Suprapubic skin (tissue), 3 donors: Measurements from ENCODE around the gene PCDHA1.

Experiments used
- CTCF ChIP-seq, 2 donors: fragments of 200-600 bp in 1 of 2; fragments of 450-650 bp in 1 of 2; sonication (generic) in 1 of 2; IDR thresholded peaks; one replicate each; pipeline ENCODE4 v1.5.1; 2016 to 2019; ENCODE audit warnings: antibody characterized with exemption in 2 of 2, mild to moderate bottlenecking in 1 of 2, moderate library complexity in 1 of 2
- EP300 ChIP-seq: sonication (generic); formaldehyde crosslinking; IDR thresholded peaks from one replicate; pipeline ENCODE4 v1.6.1; 2017; ENCODE audit warnings: antibody characterized with exemption
- POLR2A ChIP-seq, 2 donors: fragments of 450-650 bp; IDR thresholded peaks; one replicate each; pipeline ENCODE4 v1.6.1; 2017; ENCODE audit warnings: antibody characterized with exemption in 2 of 2, mild to moderate bottlenecking in 2 of 2, moderate library complexity in 2 of 2

GRCh38 chr5:140802781-140803271 lies 16.9 kb downstream of the PCDHA1 start:
- no peak for TF ChIP-seq CTCF (IDR thresholded peaks at IDR 0.05)
- no peak for TF ChIP-seq EP300
- TF ChIP-seq POLR2A (IDR thresholded peaks at IDR 0.05), result no peak
